Activated CD8-positive, alpha-beta memory T cell treated with anti-CD3 and anti-CD28 coated beads, Interleukin-2, amount 10 ng/mL, durations not matched to agents 7 days and 5 days (primary cell): Measurements from ENCODE around the gene CFAP100. TPM values are rescaled to one million over a fixed set of nuclear protein-coding genes. Genes with fewer than 3 reads are reported as not detected.

Experiments used
- ATAC-seq: fragments of 150-1000 bp; cut with Tn5 transposase; one replicate; pipeline ENCODE4 v1.10.0; 2021; ENCODE audit warnings: moderate library complexity
- CTCF ChIA-PET: fragments of 350-600 bp; sonication (Branson Sonifier 250); formaldehyde crosslinking; loops from one replicate; lab custom pipeline; 2021; ENCODE audit warnings: antibody characterized with exemption; lab: Charles Lee
- DNase-seq: peaks from one replicate; pipeline ENCODE4 v3.0.0-alpha.2; 2020
- H3K27ac Mint-ChIP-seq: one replicate; pipeline ENCODE4 v1.8.0; 2021; ENCODE audit warnings: mild to moderate bottlenecking, mixed read lengths
- H3K27me3 Mint-ChIP-seq: one replicate; pipeline ENCODE4 v1.8.0; 2021; ENCODE audit warnings: mixed read lengths
- H3K36me3 Mint-ChIP-seq: one replicate; pipeline ENCODE4 v1.8.0; 2021; ENCODE audit warnings: mild to moderate bottlenecking, mixed read lengths
- H3K4me1 Mint-ChIP-seq: one replicate; pipeline ENCODE4 v1.8.0; 2021; ENCODE audit warnings: mixed read lengths
- H3K4me3 Mint-ChIP-seq: one replicate; pipeline ENCODE4 v1.8.0; 2021; ENCODE audit warnings: mild to moderate bottlenecking, moderate library complexity, mixed read lengths
- H3K9me3 Mint-ChIP-seq: one replicate; pipeline ENCODE4 v1.8.0; 2022; ENCODE audit warnings: low read depth, mixed read lengths
- total RNA-seq, 2 experiments: library from RNA; stranded (reverse); gene quantifications; one replicate each; pipeline ENCODE4 v1.2.3, GENCODE V29; 2021

CFAP100 gene
- total RNA-seq, 2 experiments from 2014 or later, result not detected

DNA sequence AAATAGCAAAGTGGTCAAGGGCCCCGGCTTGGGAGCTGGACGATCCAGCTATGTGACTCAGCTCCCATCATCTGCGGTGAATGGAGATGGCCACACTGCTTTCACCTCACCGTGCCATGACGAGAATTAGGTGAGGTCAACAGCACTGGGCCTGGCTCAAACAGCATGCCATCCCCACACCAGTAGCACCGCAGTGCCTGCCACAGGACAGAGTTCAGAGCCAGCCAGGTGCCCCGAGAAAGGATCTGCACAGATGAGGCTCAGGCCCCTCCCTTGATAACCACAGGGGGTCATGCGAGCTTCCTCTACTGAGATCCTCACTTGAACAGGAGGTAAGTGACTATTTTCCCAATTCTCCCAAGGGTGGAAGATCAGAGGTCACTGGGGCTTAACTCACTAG, 51.6 kb downstream of the CFAP100 start:
- no peak for DNase-seq
- no peaks in the 10 kb centered on the region for H3K9me3 Mint-ChIP-seq
- CTCF ChIA-PET, result no interaction called here

GRCh38 chr3:126446791-126447190, 52.1 kb downstream of the CFAP100 start:
- no peaks in the 10 kb centered on the region for H3K27me3 Mint-ChIP-seq
- H3K27ac Mint-ChIP-seq, result no peak overlapping the region
- H3K36me3 Mint-ChIP-seq, result no peaks in the 10 kb centered on the region
- CTCF ChIA-PET, result no interaction called here
- H3K4me3 Mint-ChIP-seq, result no peak overlapping the region
- DNase-seq (no peak), ATAC-seq (no peak)
- no peaks in the 10 kb centered on the region for H3K4me1 Mint-ChIP-seq
- H3K9me3 Mint-ChIP-seq, result no peaks in the 10 kb centered on the region

More for the DNA sequence above, 51.6 kb downstream of the CFAP100 start:
- H3K27me3 Mint-ChIP-seq, result no peaks in the 10 kb centered on the region
- H3K4me3 Mint-ChIP-seq, result no peak overlapping the region
- no peak for ATAC-seq
- no peak overlapping the region for H3K27ac Mint-ChIP-seq
- no peaks in the 10 kb centered on the region for H3K4me1 Mint-ChIP-seq
- H3K36me3 Mint-ChIP-seq, result no peaks in the 10 kb centered on the region

DNA sequence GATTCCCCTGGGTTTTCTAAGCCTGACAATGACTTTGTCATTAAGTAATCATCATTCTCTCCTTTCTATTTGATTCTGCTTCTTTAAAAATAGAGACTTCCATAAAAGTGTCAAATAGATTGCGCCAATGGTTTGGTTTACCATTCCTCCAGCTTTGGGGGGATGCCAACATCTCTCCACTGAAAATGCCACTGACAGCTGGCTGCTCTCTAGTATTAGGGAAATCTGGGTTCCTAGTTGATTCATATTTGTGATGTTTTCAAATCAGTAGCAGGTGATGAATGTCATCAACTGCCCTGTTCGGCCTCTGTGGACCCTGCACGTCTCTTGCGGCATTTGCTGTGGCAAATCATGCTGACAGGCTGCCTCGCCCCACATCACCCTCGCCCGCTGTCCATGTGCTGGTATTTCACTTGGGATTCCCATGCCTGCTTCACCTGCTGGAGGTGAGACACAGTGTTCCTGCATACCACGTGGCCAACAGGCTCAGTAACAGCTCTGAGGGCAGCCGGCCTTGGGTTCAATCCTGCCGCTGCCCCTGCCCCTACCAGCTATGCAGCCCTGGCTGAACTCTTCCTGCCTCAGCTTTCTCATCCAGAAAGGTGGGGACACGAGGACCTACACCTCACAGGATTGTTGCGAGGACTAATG, 52.9 kb downstream of the CFAP100 start:
- Mint-ChIP-seq H3K27ac (no peak overlapping the region), H3K4me3 (no peak overlapping the region), H3K36me3 (peaks cover 3% of the 10 kb centered on the region), H3K9me3 (no peaks in the 10 kb centered on the region), H3K4me1 (no peaks in the 10 kb centered on the region), H3K27me3 (no peaks in the 10 kb centered on the region)
- ATAC-seq, result no peak
- CTCF ChIA-PET, result no interaction called here
- DNase-seq, result no peak

DNA sequence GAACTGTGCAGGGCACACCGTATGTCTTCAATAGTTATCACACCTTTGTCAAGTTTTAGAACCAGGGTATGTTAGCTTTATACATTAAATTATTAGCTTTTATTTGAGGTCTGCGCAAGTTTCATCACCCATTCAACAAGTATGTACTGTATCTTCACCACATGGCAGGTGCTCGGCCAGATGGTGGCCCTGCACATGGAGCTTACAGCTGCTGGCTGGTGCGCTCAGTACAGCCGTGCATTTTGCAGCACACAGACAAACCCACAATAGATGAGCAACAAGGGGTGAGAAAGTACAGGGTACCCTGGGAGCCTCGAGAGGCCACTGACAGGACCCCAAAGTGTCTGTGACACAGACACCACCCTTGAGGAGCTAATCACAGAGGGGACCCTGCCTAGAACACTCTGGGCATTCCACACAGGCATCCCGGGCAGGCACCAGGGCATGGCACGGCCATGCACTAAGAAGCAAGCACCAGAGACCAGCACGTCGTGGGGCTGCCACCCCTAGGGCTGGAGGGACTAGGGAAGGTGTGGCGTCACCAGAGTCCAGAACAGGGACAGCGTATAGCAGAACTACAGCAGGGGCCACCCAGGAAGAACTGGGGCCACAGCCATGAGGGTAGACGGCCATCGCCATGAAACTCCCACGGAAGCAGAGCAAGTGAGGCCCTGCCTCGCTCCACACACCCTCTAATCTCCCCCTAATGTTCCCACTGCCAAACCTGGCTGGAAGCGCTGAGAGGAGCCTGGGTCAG, 53.6 kb downstream of the CFAP100 start:
- ATAC-seq (no peak), DNase-seq (no peak)
- Mint-ChIP-seq H3K27ac (no peak overlapping the region), H3K27me3 (no peaks in the 10 kb centered on the region), H3K36me3 (peaks cover 3% of the 10 kb centered on the region), H3K9me3 (no peaks in the 10 kb centered on the region), H3K4me1 (no peaks in the 10 kb centered on the region), H3K4me3 (no peak overlapping the region)
- CTCF ChIA-PET, result no interaction called here

DNA sequence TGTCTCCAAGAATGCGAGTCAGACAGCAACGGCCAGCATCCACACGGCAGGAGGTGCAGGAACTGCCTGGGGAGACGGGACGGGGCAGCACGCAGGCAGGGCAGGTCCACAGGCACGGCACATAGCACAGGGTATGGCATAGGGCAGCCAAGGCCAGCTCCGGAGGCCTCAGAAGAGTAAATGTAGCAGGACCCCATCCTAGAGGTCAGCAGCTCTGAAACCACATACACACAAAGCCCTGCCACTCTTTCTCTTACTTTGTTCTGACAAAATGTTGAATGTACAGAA, 54.1 kb downstream of the CFAP100 start:
- CTCF ChIA-PET, result no interaction called here
- H3K27ac Mint-ChIP-seq, result no peak overlapping the region

DNA sequence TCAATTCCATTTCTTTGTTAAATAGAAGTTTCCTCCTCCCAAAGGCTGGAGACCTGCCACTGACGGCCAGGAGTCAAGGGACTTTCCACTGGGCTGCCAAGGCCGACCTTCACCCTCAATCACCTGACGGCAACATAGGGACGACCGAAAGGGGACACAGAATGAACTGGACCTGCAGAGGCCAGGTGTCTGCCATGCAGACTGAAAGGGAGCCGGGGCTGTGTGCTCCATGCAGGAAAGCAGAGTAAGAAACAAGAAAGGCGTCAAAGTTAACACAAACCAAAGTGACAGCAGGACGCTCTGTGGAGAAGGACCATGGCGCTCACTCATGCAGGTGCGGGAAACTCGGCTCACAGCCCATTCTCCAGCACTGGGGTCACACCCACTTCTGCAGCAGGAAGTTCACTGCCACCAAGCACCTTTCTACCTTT, 54.9 kb downstream of the CFAP100 start:
- H3K4me1 Mint-ChIP-seq, result no peaks in the 10 kb centered on the region
- H3K9me3 Mint-ChIP-seq, result no peaks in the 10 kb centered on the region
- no peak overlapping the region for H3K27ac Mint-ChIP-seq
- ATAC-seq, result no peak
- DNase-seq, result no peak
- H3K27me3 Mint-ChIP-seq, result no peaks in the 10 kb centered on the region
- H3K36me3 Mint-ChIP-seq, result peaks cover 7% of the 10 kb centered on the region
- CTCF ChIA-PET, result no interaction called here
- H3K4me3 Mint-ChIP-seq, result no peak overlapping the region

More for the DNA sequence above, 54.1 kb downstream of the CFAP100 start:
- DNase-seq, result no peak
- no peaks in the 10 kb centered on the region for H3K9me3 Mint-ChIP-seq
- no peaks in the 10 kb centered on the region for H3K4me1 Mint-ChIP-seq
- no peaks in the 10 kb centered on the region for H3K27me3 Mint-ChIP-seq
- H3K36me3 Mint-ChIP-seq, result peaks cover 3% of the 10 kb centered on the region
- ATAC-seq, result no peak
- no peak overlapping the region for H3K4me3 Mint-ChIP-seq

DNA sequence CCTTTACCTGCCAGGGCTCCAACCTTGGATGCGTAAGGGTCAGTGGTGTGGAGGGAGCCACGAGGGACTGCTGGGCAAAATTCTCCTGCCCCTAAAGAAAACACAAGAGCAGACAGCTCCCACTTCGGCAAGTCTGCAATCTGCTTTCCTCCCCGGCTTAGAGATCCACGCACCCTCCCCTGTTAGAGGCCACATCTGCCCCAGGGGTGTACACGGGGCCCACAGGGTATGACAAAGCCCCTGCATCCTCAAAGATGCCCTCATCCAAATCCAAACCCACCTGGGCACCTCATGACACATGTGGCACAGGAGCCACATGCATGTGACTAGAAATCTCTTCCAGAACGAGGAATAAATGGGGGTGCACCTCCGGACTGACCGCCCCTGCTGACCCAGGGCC, 55.5 kb downstream of the CFAP100 start:
- Mint-ChIP-seq H3K27me3 (no peaks in the 10 kb centered on the region), H3K4me3 (no peak overlapping the region), H3K4me1 (no peaks in the 10 kb centered on the region), H3K27ac (no peak overlapping the region), H3K9me3 (no peaks in the 10 kb centered on the region), H3K36me3 (peaks cover 9% of the 10 kb centered on the region)
- no peak for DNase-seq
- CTCF ChIA-PET, result no interaction called here
- no peak for ATAC-seq

GRCh38 chr3:126450744-126451143, 56.0 kb downstream of the CFAP100 start:
- DNase-seq (no peak), ATAC-seq (no peak)
- CTCF ChIA-PET, result no interaction called here
- Mint-ChIP-seq H3K4me3 (no peak overlapping the region), H3K4me1 (no peaks in the 10 kb centered on the region), H3K27me3 (no peaks in the 10 kb centered on the region), H3K27ac (no peak overlapping the region), H3K36me3 (peaks cover 12% of the 10 kb centered on the region), H3K9me3 (no peaks in the 10 kb centered on the region)

- Mint-ChIP-seq H3K36me3 (peaks cover 12% of the 10 kb centered on the region), H3K4me3 (no peak overlapping the region), H3K27me3 (no peaks in the 10 kb centered on the region), H3K9me3 (no peaks in the 10 kb centered on the region), H3K4me1 (no peaks in the 10 kb centered on the region), H3K27ac (no peak overlapping the region)
- CTCF ChIA-PET, result no interaction called here
- no peak for DNase-seq
- ATAC-seq, result no peak
These were observed 56.8 kb downstream of the CFAP100 start for GRCh38 chr3:126451511-126451910.

GRCh38 chr3:126452213-126452612, 57.5 kb downstream of the CFAP100 start:
- H3K9me3 Mint-ChIP-seq, result no peaks in the 10 kb centered on the region
- no peak overlapping the region for H3K27ac Mint-ChIP-seq
- H3K36me3 Mint-ChIP-seq, result peaks cover 15% of the 10 kb centered on the region
- ATAC-seq, result no peak
- CTCF ChIA-PET, result no interaction called here
- H3K27me3 Mint-ChIP-seq, result no peaks in the 10 kb centered on the region
- no peak overlapping the region for H3K4me3 Mint-ChIP-seq
- no peaks in the 10 kb centered on the region for H3K4me1 Mint-ChIP-seq
- no peak for DNase-seq

DNA sequence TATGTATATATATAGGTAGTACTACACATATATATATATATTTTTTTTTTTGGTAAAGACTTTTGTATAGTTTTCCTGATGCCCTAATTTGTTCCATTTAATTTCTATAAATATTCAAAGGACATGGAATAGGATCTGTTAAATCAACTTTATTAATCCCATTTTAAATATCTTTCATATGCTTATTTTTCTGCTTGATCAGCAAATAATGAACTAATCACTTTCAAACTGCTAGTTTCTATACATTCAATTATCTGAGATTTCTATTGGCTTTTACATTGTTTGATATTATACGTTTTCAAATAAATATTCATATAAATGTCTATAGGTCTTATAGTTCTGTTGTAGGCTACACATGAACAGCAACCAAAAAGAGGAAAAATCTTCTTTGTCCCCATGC, 59.3 kb downstream of the CFAP100 start:
- no peaks in the 10 kb centered on the region for H3K27me3 Mint-ChIP-seq
- H3K4me3 Mint-ChIP-seq, result no peak overlapping the region
- peaks cover 18% of the 10 kb centered on the region for H3K36me3 Mint-ChIP-seq
- no peak for ATAC-seq
- DNase-seq, result no peak
- no peaks in the 10 kb centered on the region for H3K4me1 Mint-ChIP-seq
- CTCF ChIA-PET, result no interaction called here
- no peak overlapping the region for H3K27ac Mint-ChIP-seq
- H3K9me3 Mint-ChIP-seq, result no peaks in the 10 kb centered on the region

DNA sequence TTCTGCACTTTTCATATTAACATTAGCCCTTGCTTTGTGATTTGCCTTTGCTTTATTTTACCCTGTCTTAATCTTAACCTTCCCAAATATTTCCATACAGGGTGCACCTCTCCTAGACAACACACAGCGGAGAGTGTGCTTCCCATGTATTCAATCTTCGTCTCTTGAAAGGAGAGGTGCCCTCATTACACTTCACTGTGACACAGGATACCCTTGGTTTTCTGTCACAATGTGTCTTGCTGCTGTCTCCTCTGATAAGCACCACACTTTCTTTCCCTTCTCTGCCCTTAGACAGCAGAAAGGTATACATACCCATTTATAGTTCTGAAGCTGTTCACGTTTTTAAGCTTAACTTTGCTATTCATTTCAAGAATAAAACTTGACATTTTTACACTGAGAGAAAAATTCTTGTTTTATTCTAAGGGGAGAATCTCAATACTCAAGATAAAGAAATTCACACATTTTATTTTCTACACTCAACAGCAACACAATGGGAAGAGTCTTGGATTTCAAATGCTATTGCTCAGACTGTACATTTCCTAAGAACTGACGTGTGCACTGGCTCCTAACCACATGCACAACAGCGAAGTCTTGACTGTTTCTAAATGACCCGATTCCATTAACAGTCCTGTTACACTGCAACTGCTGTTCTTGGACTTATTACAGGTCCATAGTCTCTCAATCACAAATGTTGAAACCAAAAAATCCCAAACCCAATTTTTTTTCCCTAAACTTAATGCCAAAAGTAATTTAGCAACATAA, 59.9 kb downstream of the CFAP100 start:
- Mint-ChIP-seq H3K36me3 (peaks cover 18% of the 10 kb centered on the region), H3K9me3 (no peaks in the 10 kb centered on the region), H3K4me3 (no peak overlapping the region), H3K27ac (no peak overlapping the region), H3K4me1 (no peaks in the 10 kb centered on the region), H3K27me3 (no peaks in the 10 kb centered on the region)
- CTCF ChIA-PET, result no interaction called here
- no peak for DNase-seq
- ATAC-seq, result no peak

- Mint-ChIP-seq H3K27ac (no peak overlapping the region), H3K4me3 (no peak overlapping the region), H3K27me3 (no peaks in the 10 kb centered on the region), H3K36me3 (peaks cover 28% of the 10 kb centered on the region), H3K9me3 (no peaks in the 10 kb centered on the region), H3K4me1 (no peaks in the 10 kb centered on the region)
- CTCF ChIA-PET, result no interaction called here
- no peak for DNase-seq
- ATAC-seq, result no peak
These were observed 61.5 kb downstream of the CFAP100 start for GRCh38 chr3:126456211-126456610.
